SHP77 treated with DMSO at 0.1 percent for 48 hours (cell line): Measurements from ENCODE around the gene PRXL2B.
"Not testable (repeated sequence)": the region's sequence is repeated elsewhere in the genome, so short reads cannot be mapped to it uniquely, and the experiment has no call there.

ENCODE experiments used
- DNase-seq: peaks from one replicate; lab custom pipeline; 2025; lab: John Stamatoyannopoulos, UW

The PRXL2B gene

GRCh38 chr1:2623571-2624337 is 37.2 kb downstream of the PRXL2B start:
- DNase-seq: no peak

DNA sequence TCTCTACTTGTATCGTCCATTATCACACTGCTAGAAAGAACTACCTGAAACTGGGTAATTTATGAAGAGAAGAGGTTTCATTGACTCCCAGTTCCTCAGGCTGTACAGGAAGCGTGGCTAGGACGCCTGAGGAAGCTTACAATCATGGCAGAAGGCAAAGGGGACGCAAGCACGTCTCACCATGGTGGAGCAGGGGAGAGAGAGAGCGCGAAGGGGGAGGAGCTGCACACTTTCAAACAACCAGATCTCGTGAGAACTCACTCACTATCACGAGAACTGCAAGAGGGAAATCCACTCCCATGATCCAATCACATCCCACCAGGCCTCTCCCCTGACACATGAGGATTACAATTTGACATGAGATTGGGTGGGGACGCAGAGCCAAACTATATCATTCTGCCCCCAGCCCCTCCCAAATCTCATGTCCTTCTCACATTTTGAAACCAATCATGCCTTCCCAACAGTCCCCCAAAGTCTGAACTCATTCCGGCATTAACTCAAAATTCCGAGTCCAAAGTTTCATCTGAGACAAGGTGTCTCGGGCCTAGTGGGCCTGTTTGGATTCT is 38.2 kb downstream of the PRXL2B start:
- DNase-seq: no peak

DNA sequence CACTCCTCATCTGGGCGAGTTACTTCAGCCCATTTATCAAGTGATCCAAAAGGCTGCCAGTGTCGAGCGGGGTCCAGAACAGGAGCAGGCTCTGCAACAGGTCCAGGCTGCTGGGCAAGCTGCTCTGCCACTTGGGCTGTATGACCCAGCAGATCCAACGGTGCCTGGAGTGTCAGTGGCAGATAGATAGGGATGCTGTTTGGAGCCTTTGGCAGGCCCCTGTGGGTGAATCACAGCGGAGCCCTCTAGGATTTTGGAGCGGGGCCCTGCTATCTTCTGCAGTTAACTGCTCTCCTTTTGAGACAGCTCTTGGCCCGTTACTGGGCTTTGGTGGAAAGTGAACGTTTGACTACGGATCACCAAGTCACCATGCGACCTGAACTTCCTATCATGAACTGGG is 38.7 kb downstream of the PRXL2B start:
- no peak for DNase-seq

DNA sequence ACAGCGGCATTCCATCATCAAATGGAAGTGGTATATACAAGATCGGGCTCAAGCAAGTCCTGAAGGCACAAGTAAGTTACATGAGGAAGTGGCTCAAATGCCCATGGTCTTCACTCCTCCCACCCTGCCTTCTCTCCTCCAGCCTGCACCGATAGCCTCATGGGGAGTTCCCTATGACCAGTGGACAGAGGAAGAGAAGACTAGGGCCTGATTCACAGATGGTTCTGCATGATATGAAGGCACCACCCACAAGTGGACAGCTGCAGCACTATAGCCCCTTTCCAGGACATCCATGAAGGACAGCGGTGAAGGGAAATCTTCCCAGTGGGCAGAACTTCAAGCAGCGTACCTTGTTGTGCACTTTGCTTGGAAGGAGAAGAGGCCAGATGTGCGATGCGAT is 39.2 kb downstream of the PRXL2B start:
- not testable (repeated sequence) for DNase-seq

DNA sequence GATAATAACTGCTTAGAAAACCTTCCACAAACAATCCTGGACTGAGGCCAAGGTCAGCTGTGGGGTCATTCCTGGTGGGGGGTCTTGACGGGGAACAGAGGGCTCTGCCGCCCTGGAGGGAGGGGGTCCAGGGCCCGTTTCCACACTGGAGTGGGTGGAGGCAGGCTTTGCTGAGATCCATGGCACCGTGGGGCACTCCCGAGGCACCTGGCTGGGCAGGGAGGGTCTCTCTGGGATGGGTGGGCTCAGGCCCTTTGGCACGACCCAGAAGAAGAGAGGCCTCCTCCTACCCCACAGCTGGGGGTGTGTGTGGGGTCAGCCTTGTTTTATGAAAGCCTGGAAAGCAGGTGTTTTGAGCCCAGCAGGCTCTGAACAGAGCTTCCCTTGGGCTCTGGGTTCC is 41.2 kb downstream of the PRXL2B start:
- DNase-seq: no peak

DNA sequence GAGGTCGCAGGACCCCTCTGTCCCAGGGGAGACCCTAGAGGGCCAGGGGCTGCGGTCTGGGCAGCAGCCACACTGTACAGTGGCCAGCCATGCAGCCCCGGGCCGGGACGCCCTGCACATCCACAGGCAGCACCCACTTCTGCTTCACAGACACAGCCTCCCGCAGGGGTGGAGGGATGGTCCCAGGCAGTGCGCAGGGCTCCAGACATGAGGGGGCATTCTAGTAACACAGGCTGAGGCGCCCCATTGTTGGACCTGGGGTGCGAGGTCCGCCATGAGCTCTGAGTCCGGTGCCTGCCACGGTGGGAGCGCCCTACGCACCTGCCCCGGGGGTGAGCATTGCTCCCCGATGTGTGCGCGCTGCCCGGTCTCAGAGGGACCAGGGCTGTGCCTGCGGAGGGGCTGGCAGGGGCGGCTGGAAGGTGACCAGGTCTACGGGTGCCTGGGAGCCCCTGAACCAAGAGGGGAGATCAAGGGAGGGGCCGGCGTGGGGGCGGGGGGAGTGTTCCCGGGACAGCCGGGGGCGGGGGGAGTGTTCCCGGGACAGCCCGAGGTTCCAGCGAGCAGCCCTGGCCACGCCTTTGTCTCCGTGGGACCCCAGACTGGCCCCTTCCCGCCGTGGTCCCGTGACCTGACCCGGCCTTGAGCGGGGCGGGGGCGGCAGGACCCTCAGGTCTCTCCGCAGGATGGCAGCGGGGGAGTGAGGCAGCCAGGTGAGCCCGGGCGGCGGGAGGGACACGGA is 41.8 kb downstream of the PRXL2B start:
- no peak for DNase-seq

DNA sequence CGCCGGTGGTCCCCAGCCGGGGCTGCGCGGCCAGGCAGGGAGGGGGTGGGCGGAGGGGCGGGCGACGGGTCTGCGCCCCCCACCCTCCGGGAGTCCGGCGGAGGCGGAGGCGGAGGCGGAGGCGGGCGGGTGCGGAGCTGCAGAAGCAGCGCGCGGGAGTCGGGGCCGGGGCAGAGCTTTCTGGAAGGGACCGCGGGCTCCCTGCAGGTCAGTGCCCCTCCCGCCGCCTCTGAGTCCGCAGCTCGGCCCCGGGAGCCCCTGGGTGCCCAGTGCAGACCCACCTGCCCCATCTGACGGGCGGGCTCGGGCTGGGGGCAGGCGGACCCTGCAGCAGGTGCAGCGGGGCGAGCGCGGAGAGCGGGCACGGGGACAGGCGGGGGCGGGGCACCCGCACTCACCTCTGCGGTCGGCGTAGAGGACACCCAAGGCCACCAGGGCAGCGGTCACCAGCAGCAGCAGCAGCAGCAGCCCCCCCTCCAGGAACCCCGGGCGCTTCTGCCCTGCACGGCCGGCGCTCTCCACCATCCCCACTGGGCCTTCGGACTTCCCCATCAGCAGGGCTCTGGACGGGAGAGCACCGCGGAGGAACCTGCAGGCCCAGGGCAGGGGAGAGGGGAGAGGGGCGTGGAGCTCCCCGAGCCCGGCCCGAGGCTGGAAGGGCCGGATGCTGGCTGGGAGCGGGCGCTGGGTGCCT is 42.5 kb downstream of the PRXL2B start:
- no peak for DNase-seq

GRCh38 chr1:2629627-2630497 is 43.3 kb downstream of the PRXL2B start:
- no peak for DNase-seq

GRCh38 chr1:2630498-2631135 is 44.0 kb downstream of the PRXL2B start:
- DNase-seq: no peak

- DNase-seq: no peak
Observed at GRCh38 chr1:2631136-2632050, 44.8 kb downstream of the PRXL2B start.

DNA sequence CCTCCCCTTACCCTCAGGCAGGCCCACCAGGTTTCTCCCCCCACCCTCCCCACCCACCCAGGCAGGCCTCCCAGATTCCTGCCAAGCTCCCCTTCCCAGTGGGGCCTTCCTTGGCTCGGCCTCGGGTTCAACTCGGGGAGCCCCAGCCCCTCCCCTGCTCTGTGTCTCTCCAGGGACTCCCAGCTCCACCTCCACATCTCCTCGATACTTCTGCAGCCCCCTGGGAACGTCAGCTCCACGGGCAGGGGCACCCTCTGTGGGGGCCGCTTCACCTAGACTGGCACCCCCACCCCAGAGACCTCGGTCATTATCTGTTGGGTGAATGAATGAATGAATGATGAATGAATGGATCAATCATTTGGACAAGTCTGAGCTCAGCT is 45.5 kb downstream of the PRXL2B start:
- DNase-seq: no peak

DNA sequence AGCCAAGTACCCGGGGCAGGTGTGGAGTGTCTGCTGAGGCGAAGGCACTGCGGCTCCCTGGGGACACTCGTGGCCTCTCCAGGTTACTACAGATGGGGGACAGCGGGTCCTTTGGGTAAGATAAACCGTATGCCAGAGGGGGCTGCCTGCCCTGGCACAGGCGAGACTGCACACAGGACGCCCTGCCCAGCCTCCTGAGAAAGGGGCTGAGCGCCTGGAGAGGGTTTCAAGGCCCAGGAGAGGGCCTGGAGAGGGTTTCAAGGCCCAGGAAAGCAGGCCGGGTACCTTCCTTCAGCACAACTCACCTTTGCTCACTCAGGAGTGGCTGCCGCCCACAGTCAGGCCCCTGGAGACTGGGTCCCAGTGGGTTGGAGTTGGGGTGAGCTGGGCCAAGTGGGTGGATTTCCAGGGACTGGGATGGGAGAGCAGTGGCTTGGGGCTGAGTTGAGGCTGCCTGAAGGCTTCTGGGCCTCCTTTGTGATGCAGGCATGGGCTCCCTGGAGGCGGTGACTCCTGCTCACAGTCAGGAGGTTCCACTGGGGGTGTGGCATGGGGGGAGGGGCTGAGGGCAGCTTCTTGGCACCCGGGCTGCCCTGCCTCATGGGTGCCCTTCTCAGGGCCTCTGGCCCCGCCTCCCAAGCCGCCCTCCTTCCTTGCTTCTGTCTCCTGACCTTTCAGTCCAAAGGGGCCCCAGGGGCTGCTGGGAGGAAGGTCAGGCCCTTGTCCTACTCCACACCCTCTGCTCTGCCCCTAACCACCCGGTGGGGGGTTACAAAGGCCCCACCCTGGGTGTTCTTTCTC is 46.2 kb downstream of the PRXL2B start, which contains the start of gene MMEL1:
TSS of gene MMEL1 (minus strand) at position 456 of the 801 bp plus-strand sequence. CDS start 3,532 bp downstream, outside the sequence.
- DNase-seq: no peak

- DNase-seq: no peak
Observed at GRCh38 chr1:2633366-2633935, 46.9 kb downstream of the PRXL2B start.

DNA sequence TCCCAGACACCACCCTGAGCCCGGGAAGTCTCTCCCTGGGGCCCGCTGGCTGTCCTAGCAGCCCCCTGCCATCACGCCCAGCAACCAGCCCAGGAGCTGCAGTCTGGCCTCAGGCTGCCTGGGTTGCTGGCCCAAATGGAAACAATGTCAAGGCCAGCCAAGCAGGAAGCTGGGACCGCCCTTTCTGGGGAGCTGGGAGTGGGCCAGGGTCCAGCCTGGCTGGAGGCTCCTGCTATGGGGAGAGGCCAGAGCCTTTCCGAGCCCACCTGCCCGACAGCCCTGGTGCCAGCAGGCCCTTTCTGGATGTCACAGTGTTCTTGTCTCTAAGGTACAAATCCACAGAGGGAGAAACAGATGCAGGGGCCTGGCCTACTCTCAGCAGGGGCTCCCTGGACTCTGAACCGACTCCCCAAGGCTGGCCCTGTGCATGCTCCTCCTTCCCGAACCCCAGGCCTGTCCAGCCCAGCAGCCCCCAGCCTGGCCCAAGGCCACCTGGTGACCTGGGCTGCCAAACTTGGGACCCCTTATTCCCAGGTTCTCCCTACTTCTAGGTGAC is 47.4 kb downstream of the PRXL2B start:
- no peak for DNase-seq

DNA sequence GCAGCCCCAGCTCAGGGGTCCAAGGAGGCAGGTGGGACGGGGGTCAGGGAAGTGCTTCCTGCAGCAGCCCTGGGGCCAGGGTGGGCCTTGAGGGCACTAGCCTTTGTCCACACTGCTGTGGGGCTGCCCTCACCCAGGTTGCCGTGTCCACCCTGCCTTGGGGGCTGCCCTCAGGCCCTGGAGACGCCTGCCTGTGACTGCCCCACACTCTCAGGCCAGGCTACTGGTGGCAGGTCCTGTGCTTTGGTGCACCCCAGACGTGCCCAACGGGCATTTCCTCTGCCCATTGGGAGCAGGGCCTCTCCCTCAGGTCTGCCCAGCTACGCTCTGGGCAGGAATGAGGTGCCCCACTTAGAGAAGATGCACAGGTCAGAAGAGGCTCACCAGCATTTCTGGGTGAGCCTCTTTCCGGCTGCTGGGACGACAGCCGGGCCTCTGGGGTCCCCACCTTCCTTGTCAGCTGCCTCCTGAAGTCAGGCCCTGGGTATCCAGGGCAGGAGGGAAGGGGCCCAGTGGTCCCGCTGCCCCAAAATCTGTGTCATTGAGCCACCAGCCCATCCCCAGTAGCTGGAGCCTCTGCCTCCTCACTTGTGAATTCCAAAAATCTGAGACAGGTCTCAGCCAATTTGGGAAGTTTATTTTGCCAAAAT is 48.9 kb downstream of the PRXL2B start:
- no peak for DNase-seq

GRCh38 chr1:2636733-2637132 is 50.2 kb downstream of the PRXL2B start:
- no peak for DNase-seq

- no peak for DNase-seq
Observed at GRCh38 chr1:2637442-2638145, 51.0 kb downstream of the PRXL2B start.
